HepG2 (cell line): ENCODE data around the gene MYO7B. TPM values are rescaled to one million over a fixed set of nuclear protein-coding genes. Genes with fewer than 3 reads are reported as not detected.

ENCODE experiments used
- ATAC-seq: fragments of 200-7000 bp; cut with Tn5 transposase; 3 replicates; pipeline ENCODE4 v1.9.1; 2020; ENCODE audit warnings: mild to moderate bottlenecking, moderate library complexity
- BruUV-seq: library from RNA; stranded (reverse); fragments of 400-500 nt; replicated peaks from 2 replicates; lab custom pipeline; 2021; lab: Mats Ljungman, UMichigan
- CTCF ChIA-PET: fragments of 300-600 bp; formaldehyde crosslinking; extraction: SDS; loops from one replicate; lab custom pipeline; 2021; ENCODE audit warnings: low total read pairs, inconsistent platforms, low intra/inter-chr PET ratio; lab: Yijun Ruan, JAX
- POLR2A ChIA-PET: fragments of 350-600 bp; sonication (Branson Sonifier 250); formaldehyde crosslinking; loops from one replicate; lab custom pipeline; 2020; ENCODE audit warnings: antibody characterized with exemption, inconsistent platforms; lab: Yijun Ruan, JAX
- DNase-seq: peaks from one replicate; pipeline ENCODE4 v3.0.0-alpha.2; 2015; ENCODE audit warnings: low spot score
- FAIRE-seq: peaks from 3 replicates; lab custom pipeline; 2011; peaks lifted over from hg19 to GRCh38; lab: Jason Lieb, UNC
- H2AFZ ChIP-seq: one replicate; pipeline ENCODE4 v1.6.1; 2011; ENCODE audit warnings: low read length, inconsistent platforms
- H3K27ac ChIP-seq: fragments of 300-600 bp; 3 replicates; pipeline ENCODE4 v1.8.0; 2011; ENCODE audit warnings: mixed run types, mild to moderate bottlenecking, mixed read lengths, low read length, inconsistent platforms; ENCODE audit not compliant: insufficient read depth; ENCODE audit errors: extremely low read length
- H3K27me3 ChIP-seq, 2 experiments: fragments of 200-600 bp in 1 of 2; 2 replicates in 1 of 2; 3 replicates in 1 of 2; pipeline versions ENCODE4 v1.6.0 to v1.8.0; 2011; ENCODE audit warnings: low read length in 2 of 2, mild to moderate bottlenecking in 2 of 2, moderate library complexity in 2 of 2, inconsistent platforms in 1 of 2; ENCODE audit not compliant: insufficient read depth in 2 of 2, control insufficient read depth in 1 of 2
- H3K36me3 ChIP-seq, 2 experiments: fragments of 200-600 bp in 1 of 2; replicated peaks in 1 of 2; 2 replicates in 1 of 2; 3 replicates in 1 of 2; pipeline versions ENCODE4 v1.5.1 to v1.8.0; 2011; ENCODE audit warnings: low read length in 2 of 2, inconsistent platforms in 1 of 2; ENCODE audit not compliant: insufficient read depth in 2 of 2, control insufficient read depth in 1 of 2
- H3K4me1 ChIP-seq: 2 replicates; pipeline ENCODE4 v1.5.1; 2012; ENCODE audit warnings: low read length, inconsistent platforms; ENCODE audit not compliant: insufficient read depth
- H3K4me2 ChIP-seq: 2 replicates; pipeline ENCODE4 v1.6.0; 2011; ENCODE audit warnings: low read depth, low read length, inconsistent platforms
- H3K4me3 ChIP-seq, 3 experiments: fragments of 200-600 bp in 1 of 3; sonication (generic), shearing (Covaris generic) in 1 of 3; replicated peaks in 1 of 3; 2 replicates each; pipeline ENCODE4 v1.5.1; 2011 to 2016; ENCODE audit warnings: low read length in 3 of 3, inconsistent platforms in 2 of 3, low read depth in 2 of 3, mild to moderate bottlenecking in 2 of 3, control low read depth in 1 of 3, mixed read lengths in 1 of 3; ENCODE audit not compliant: insufficient read depth in 1 of 3
- H3K79me2 ChIP-seq: one replicate; pipeline ENCODE4 v1.6.1; 2011; ENCODE audit warnings: low read length, inconsistent platforms; ENCODE audit not compliant: insufficient read depth
- H3K9ac ChIP-seq: 2 replicates; pipeline ENCODE4 v1.6.0; 2011; ENCODE audit warnings: mild to moderate bottlenecking, low read depth, low read length, inconsistent platforms; ENCODE audit not compliant: insufficient read depth
- H3K9me3 ChIP-seq: 2 replicates; pipeline ENCODE4 v1.5.1; 2012; ENCODE audit warnings: mild to moderate bottlenecking, low read length
- H4K20me1 ChIP-seq: 2 replicates; pipeline ENCODE4 v1.6.0; 2011; ENCODE audit warnings: inconsistent platforms, mild to moderate bottlenecking, low read length, moderate library complexity; ENCODE audit not compliant: insufficient read depth
- FOXK1 ChIP-seq: sonication (generic); formaldehyde crosslinking; IDR thresholded peaks from 2 replicates; pipeline ENCODE4 v1.4.0; 2020; ENCODE audit warnings: low read depth, missing genetic modification reagents, borderline replicate concordance
- KMT2A ChIP-seq: sonication (generic); formaldehyde crosslinking; IDR thresholded peaks from 2 replicates; pipeline ENCODE4 v1.4.0; 2020; ENCODE audit warnings: missing genetic modification reagents
- NFE2L1 ChIP-seq: sonication (generic); formaldehyde crosslinking; IDR thresholded peaks from 2 replicates; pipeline ENCODE4 v1.4.0; 2020; ENCODE audit warnings: missing genetic modification reagents, mild to moderate bottlenecking, borderline replicate concordance
- NFKB2 ChIP-seq: sonication (generic); formaldehyde crosslinking; IDR thresholded peaks from 2 replicates; pipeline ENCODE4 v1.4.0; 2020; ENCODE audit warnings: missing genetic modification reagents, borderline replicate concordance
- PITX1 ChIP-seq: sonication (generic); formaldehyde crosslinking; IDR thresholded peaks from 2 replicates; pipeline ENCODE4 v1.5.1; 2020; ENCODE audit warnings: mild to moderate bottlenecking, missing genetic modification reagents
- RXRA ChIP-seq: sonication (generic); formaldehyde crosslinking; IDR thresholded peaks from 2 replicates; pipeline ENCODE4 v1.5.1; 2020; ENCODE audit warnings: missing genetic modification reagents
- SALL1 ChIP-seq: sonication (generic); formaldehyde crosslinking; IDR thresholded peaks from 2 replicates; pipeline ENCODE4 v1.8.0; 2022; ENCODE audit warnings: mild to moderate bottlenecking, missing genetic modification reagents
- SIX1 ChIP-seq: sonication (generic); formaldehyde crosslinking; IDR thresholded peaks from 2 replicates; pipeline ENCODE4 v1.4.0; 2020; ENCODE audit warnings: missing genetic modification reagents, borderline replicate concordance
- SNRNP70 ChIP-seq: fragments of 200-400 bp; formaldehyde crosslinking; IDR thresholded peaks from 2 replicates; pipeline ENCODE4 v1.6.1; 2017; ENCODE audit warnings: mild to moderate bottlenecking, low read depth, low read length, moderate library complexity
- ZNF713 ChIP-seq: sonication (generic); formaldehyde crosslinking; IDR thresholded peaks from 2 replicates; pipeline ENCODE4 v1.4.0; 2020; ENCODE audit warnings: mild to moderate bottlenecking, missing genetic modification reagents
- WGBS: methylation state at CpG from one replicate; pipeline ENCODE4 v1.1.6; 2017; ENCODE audit warnings: low lambda C conversion rate; 5-methylcytosine and 5-hydroxymethylcytosine counted together
- in situ Hi-C: cut with HindIII; loops from 2 replicates; pipeline ENCODE4 v1.10.0; 2017; ENCODE audit warnings: low pct_unique_long_range_greater_than_20kb; ENCODE audit not compliant: extremely low pct_ligation_motif_present
- intact Hi-C: fragments of 100-400 bp; cut with micrococcal nuclease; formaldehyde crosslinking; loops from one replicate; pipeline ENCODE4 v1.10.0; 2022; ENCODE audit not compliant: unreplicated experiment
- polyA plus RNA-seq, 8 experiments: library from polyadenylated mRNA; depleted of rRNA in 3 of 8; stranded (reverse) in 7 of 8; unstranded in 1 of 8; fragments of >200 nt; fragmentation: Illumina TruSeq in 4 of 8; extraction: Trizol in 4 of 8; gene quantifications; 2 replicates each; pipeline versions ENCODE4 v1.2.1 to v1.2.3, GENCODE V29; 2011 to 2016; ENCODE audit warnings: low read depth in 4 of 8, missing spikeins in 1 of 8, mixed read lengths in 1 of 8; ENCODE audit not compliant: insufficient read depth in 1 of 8
- total RNA-seq, 5 experiments: library from RNA; depleted of rRNA; stranded (reverse); fragments of >200 nt; fragmentation: Illumina TruSeq; extraction: Trizol; gene quantifications; 2 replicates each; pipeline ENCODE4 v1.2.3, GENCODE V29; 2016; ENCODE audit warnings: low read depth in 1 of 5
- TF ChIP-seq, protein P1 (sequence below): sonication (generic); IDR thresholded peaks from 2 replicates; pipeline ENCODE4 v1.6.1; 2016; ENCODE audit warnings: low read depth, borderline replicate concordance

The MYO7B gene
- total and polyA plus RNA-seq, 2 of the 13 experiments (the other 11 are each of a cell fraction or from before 2014, with no cell fraction given) = not detected

GRCh38 chr2:127652786-127653357, 117.4 kb downstream of the MYO7B start (continued):
- TF ChIP-seq SALL1 (CRISPR knock-in tag) (peak; percentile 40; the same call in 1 of the 2 replicates), SNRNP70 (no peak), NFKB2 (0 out of 2 replicates have a peak, but pooled peaks have one; percentile 9), ZNF713 (CRISPR knock-in tag) (no peak), FOXK1 (no peak), PITX1 (CRISPR knock-in tag) (no peak), SIX1 (CRISPR knock-in tag) (no peak), NFE2L1 (CRISPR knock-in tag) (no peak), KMT2A (no peak)
- TF ChIP-seq, all 625 proteins: peak for 4

- peaks cover 36% of the 10 kb centered on the region for H3K4me1 ChIP-seq
- no peaks in the 10 kb centered on the region for H4K20me1 ChIP-seq
- peaks cover 6 to 61% of the 10 kb centered on the region in 2 experiments for H3K27me3 ChIP-seq
- no peak overlapping the region for H3K9ac ChIP-seq
- intact Hi-C loops (no loop called here), in situ Hi-C loops (no loop called here)
- H3K9me3 ChIP-seq = no peaks in the 10 kb centered on the region
- FAIRE-seq = no peak
- H3K79me2 ChIP-seq = no peaks in the 10 kb centered on the region
- H2AFZ ChIP-seq = no peak overlapping the region
- BruUV-seq = no TSS peak
- no peak overlapping the region for H3K4me3 ChIP-seq
- no peaks in the 10 kb centered on the region for H3K36me3 ChIP-seq
- ChIA-PET POLR2A (no interaction called here), CTCF (no interaction called here)
- no peak for ATAC-seq
- no peak overlapping the region for H3K27ac ChIP-seq
- TF ChIP-seq, protein P1, sequence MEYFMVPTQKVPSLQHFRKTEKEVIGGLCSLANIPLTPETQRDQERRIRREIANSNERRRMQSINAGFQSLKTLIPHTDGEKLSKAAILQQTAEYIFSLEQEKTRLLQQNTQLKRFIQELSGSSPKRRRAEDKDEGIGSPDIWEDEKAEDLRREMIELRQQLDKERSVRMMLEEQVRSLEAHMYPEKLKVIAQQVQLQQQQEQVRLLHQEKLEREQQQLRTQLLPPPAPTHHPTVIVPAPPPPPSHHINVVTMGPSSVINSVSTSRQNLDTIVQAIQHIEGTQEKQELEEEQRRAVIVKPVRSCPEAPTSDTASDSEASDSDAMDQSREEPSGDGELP = no peak
- 0 out of 2 replicates have a peak, but pooled peaks have one; percentile 0 for TF ChIP-seq RXRA
- H3K4me2 ChIP-seq = no peak overlapping the region
- no peak for DNase-seq
- 37% methylated on average over 16 of the region's 16 CpGs for WGBS
Observed at GRCh38 chr2:127653421-127654083, 118.1 kb downstream of the MYO7B start.
